IMR-90 (cell line): ENCODE measurements around the gene FGD5. TPM values are rescaled to one million over a fixed set of nuclear protein-coding genes. Genes with fewer than 3 reads are reported as not detected.

Experiments used
- ATAC-seq: fragments of 200-7000 bp; cut with Tn5 transposase; 2 replicates; pipeline ENCODE4 v1.9.1; 2020; ENCODE audit warnings: low read depth, mild to moderate bottlenecking, moderate library complexity
- BruUV-seq: library from RNA; stranded (reverse); fragments of 400-500 nt; replicated peaks from 2 replicates; lab custom pipeline; 2021; lab: Mats Ljungman, UMichigan
- CTCF ChIA-PET: fragments of 300-600 bp; formaldehyde crosslinking; extraction: SDS; loops from one replicate; lab custom pipeline; 2021; ENCODE audit warnings: antibody characterized with exemption; lab: Yijun Ruan, JAX
- POLR2A ChIA-PET: fragments of 300-600 bp; sonication (Branson Sonifier 250); formaldehyde crosslinking; loops from one replicate; lab custom pipeline; 2022; ENCODE audit warnings: antibody characterized with exemption; ENCODE audit not compliant: unreplicated experiment; lab: Charles Lee
- DNase-seq: peaks from one replicate; pipeline ENCODE4 v3.0.0; 2013
- H2AFZ ChIP-seq: replicated peaks from 2 replicates; pipeline ENCODE3; 2013; ENCODE audit warnings: low read length, mild to moderate bottlenecking; ENCODE audit not compliant: poor library complexity
- H2AK5ac ChIP-seq: 2 replicates; pipeline ENCODE4 v1.6.1; 2013; ENCODE audit warnings: low read depth, low read length, inconsistent platforms
- H2AK9ac ChIP-seq: replicated peaks from 2 replicates; pipeline ENCODE3; 2013; ENCODE audit warnings: mild to moderate bottlenecking, low read depth, low read length, moderate library complexity; ENCODE audit not compliant: poor library complexity
- H2BK120ac ChIP-seq: 2 replicates; pipeline ENCODE4 v1.6.1; 2013; ENCODE audit warnings: low read depth, low read length, inconsistent platforms
- H2BK15ac ChIP-seq: 3 replicates; pipeline ENCODE4 v1.6.1; 2013; ENCODE audit warnings: low read depth, low read length, inconsistent platforms
- H2BK20ac ChIP-seq: 2 replicates; pipeline ENCODE4 v1.6.1; 2013; ENCODE audit warnings: low read depth, mild to moderate bottlenecking, inconsistent platforms, low read length, moderate library complexity
- H2BK5ac ChIP-seq: 2 replicates; pipeline ENCODE4 v1.6.1; 2013; ENCODE audit warnings: mild to moderate bottlenecking, low read depth, low read length, inconsistent platforms; ENCODE audit not compliant: poor library complexity, severe bottlenecking
- H3K14ac ChIP-seq: replicated peaks from 2 replicates; pipeline ENCODE4 v1.6.1; 2013; ENCODE audit warnings: low read depth, low read length, inconsistent platforms
- H3K18ac ChIP-seq: 2 replicates; pipeline ENCODE4 v1.6.1; 2013; ENCODE audit warnings: low read depth, low read length, control low read depth
- H3K23ac ChIP-seq: 2 replicates; pipeline ENCODE4 v1.6.1; 2013; ENCODE audit warnings: low read depth, low read length, inconsistent platforms
- H3K27ac ChIP-seq: 2 replicates; pipeline ENCODE4 v1.5.1; 2013; ENCODE audit warnings: mild to moderate bottlenecking, control low read depth, low read length; ENCODE audit not compliant: insufficient read depth
- H3K27me3 ChIP-seq: 2 replicates; pipeline ENCODE4 v1.6.1; 2013; ENCODE audit warnings: low read length; ENCODE audit not compliant: control insufficient read depth, insufficient read depth
- H3K36me3 ChIP-seq: 2 replicates; pipeline ENCODE4 v1.6.1; 2013; ENCODE audit warnings: low read length, mixed read lengths; ENCODE audit not compliant: control insufficient read depth, insufficient read depth
- H3K4ac ChIP-seq: 2 replicates; pipeline ENCODE4 v1.6.1; 2013; ENCODE audit warnings: low read depth, low read length, inconsistent platforms
- H3K4me1 ChIP-seq: 2 replicates; pipeline ENCODE4 v1.6.1; 2013; ENCODE audit warnings: low read length, mixed read lengths; ENCODE audit not compliant: control insufficient read depth, insufficient read depth
- H3K4me2 ChIP-seq: 2 replicates; pipeline ENCODE4 v1.6.1; 2013; ENCODE audit warnings: low read depth, mild to moderate bottlenecking, control low read depth, low read length, moderate library complexity
- H3K4me3 ChIP-seq: 2 replicates; pipeline ENCODE4 v1.5.1; 2013; ENCODE audit warnings: low read depth, mild to moderate bottlenecking, control low read depth, low read length, moderate library complexity; ENCODE audit not compliant: insufficient read depth
- H3K56ac ChIP-seq: 2 replicates; pipeline ENCODE4 v1.6.1; 2013; ENCODE audit warnings: low read length, inconsistent platforms; ENCODE audit not compliant: insufficient read depth; ENCODE audit errors: extremely low read depth
- H3K79me1 ChIP-seq, 2 experiments: 2 replicates each; pipeline ENCODE4 v1.6.1; 2013; ENCODE audit warnings: low read length in 2 of 2, inconsistent platforms in 1 of 2, low read depth in 1 of 2
- H3K9ac ChIP-seq: 2 replicates; pipeline ENCODE4 v1.6.1; 2013; ENCODE audit warnings: low read depth, low read length, control low read depth
- H3K9me1 ChIP-seq: 2 replicates; pipeline ENCODE4 v1.6.1; 2013; ENCODE audit warnings: low read length, inconsistent platforms; ENCODE audit not compliant: insufficient read depth
- H3K9me3 ChIP-seq: 2 replicates; pipeline ENCODE4 v1.6.1; 2013; ENCODE audit warnings: low read length; ENCODE audit not compliant: control insufficient read depth, insufficient read depth
- H4K20me1 ChIP-seq: 2 replicates; pipeline ENCODE4 v1.6.1; 2013; ENCODE audit warnings: low read length, inconsistent platforms; ENCODE audit not compliant: insufficient read depth
- H4K5ac ChIP-seq: 2 replicates; pipeline ENCODE4 v1.6.1; 2013; ENCODE audit warnings: mild to moderate bottlenecking, low read depth, low read length, control low read depth
- H4K8ac ChIP-seq, 2 experiments: 2 replicates each; pipeline ENCODE4 v1.6.1; 2013; ENCODE audit warnings: low read depth in 2 of 2, low read length in 2 of 2, control low read depth in 1 of 2, inconsistent platforms in 1 of 2
- H4K91ac ChIP-seq: 2 replicates; pipeline ENCODE4 v1.6.1; 2013; ENCODE audit warnings: low read depth, low read length, inconsistent platforms; ENCODE audit not compliant: insufficient read depth
- BHLHE40 ChIP-seq: fragments of 150-350 bp; IDR thresholded peaks from 2 replicates; pipeline ENCODE4 v1.6.1; 2016; ENCODE audit warnings: mild to moderate bottlenecking, low read depth, low read length
- CEBPB ChIP-seq: IDR thresholded peaks from 2 replicates; pipeline ENCODE4 v1.6.1; 2012; ENCODE audit warnings: low read depth, low read length, improper control_type of control experiment
- CHD1 ChIP-seq: IDR thresholded peaks from 2 replicates; pipeline ENCODE4 v1.6.1; 2012; ENCODE audit warnings: low read depth, low read length, improper control_type of control experiment
- CTCF ChIP-seq: conservative IDR thresholded peaks from 2 replicates; pipeline ENCODE4 v1.5.1; 2012; ENCODE audit warnings: mild to moderate bottlenecking, low read depth, low read length, improper control_type of control experiment
- ELK1 ChIP-seq: fragments of 150-350 bp; IDR thresholded peaks from 2 replicates; pipeline ENCODE4 v1.6.1; 2016; ENCODE audit warnings: low read depth, mild to moderate bottlenecking, low read length, moderate library complexity, borderline replicate concordance
- FOS ChIP-seq: fragments of 150-350 bp; IDR thresholded peaks from 2 replicates; pipeline ENCODE4 v1.6.1; 2016; ENCODE audit warnings: low read depth, low read length
- MAFK ChIP-seq: IDR thresholded peaks from 2 replicates; pipeline ENCODE4 v1.6.1; 2012; ENCODE audit warnings: low read depth, low read length, improper control_type of control experiment
- MAZ ChIP-seq: IDR thresholded peaks from 2 replicates; pipeline ENCODE4 v1.6.1; 2012; ENCODE audit warnings: low read depth, mild to moderate bottlenecking, low read length, improper control_type of control experiment, moderate library complexity, borderline replicate concordance
- MXI1 ChIP-seq: IDR thresholded peaks from 2 replicates; pipeline ENCODE4 v1.6.1; 2012; ENCODE audit warnings: low read depth, mild to moderate bottlenecking, low read length, moderate library complexity, borderline replicate concordance
- NFE2L2 ChIP-seq: fragments of 150-350 bp; IDR thresholded peaks from 2 replicates; pipeline ENCODE4 v1.6.1; 2016; ENCODE audit warnings: low read depth, mild to moderate bottlenecking, low read length
- POLR2A ChIP-seq: IDR thresholded peaks from 2 replicates; pipeline ENCODE4 v1.6.1; 2012; ENCODE audit warnings: mild to moderate bottlenecking, low read depth, low read length
- RAD21 ChIP-seq: IDR thresholded peaks from 2 replicates; pipeline ENCODE4 v1.6.1; 2012; ENCODE audit warnings: low read length, improper control_type of control experiment
- RCOR1 ChIP-seq: IDR thresholded peaks from 2 replicates; pipeline ENCODE4 v1.6.1; 2012; ENCODE audit warnings: mild to moderate bottlenecking, low read length, improper control_type of control experiment; ENCODE audit not compliant: insufficient replicate concordance
- RFX5 ChIP-seq: IDR thresholded peaks from 2 replicates; pipeline ENCODE4 v1.8.0; 2012; ENCODE audit warnings: low read depth, mild to moderate bottlenecking, low read length, moderate library complexity
- SMC3 ChIP-seq: fragments of 150-350 bp; IDR thresholded peaks from 2 replicates; pipeline ENCODE4 v1.6.1; 2016; ENCODE audit warnings: low read depth, mild to moderate bottlenecking, antibody characterized with exemption, low read length, moderate library complexity
- USF2 ChIP-seq: fragments of 150-350 bp; IDR thresholded peaks from 2 replicates; pipeline ENCODE4 v1.6.1; 2017; ENCODE audit warnings: mild to moderate bottlenecking, antibody characterized with exemption, low read length, low read depth
- dilution Hi-C: fragments of 300-500 bp; cut with HindIII; formaldehyde crosslinking; loops from one replicate; pipeline ENCODE4 v1.14.3; 2018; ENCODE audit warnings: low sequenced_read_pairs; ENCODE audit not compliant: unreplicated experiment
- in situ Hi-C: fragments of 300-500 bp; cut with MboI; formaldehyde crosslinking; loops from 3 replicates; pipeline ENCODE4 v1.14.3; 2019; ENCODE audit warnings: low sequenced_read_pairs, inconsistent platforms, mixed read lengths
- intact Hi-C: fragments of 100-400 bp; cut with micrococcal nuclease; formaldehyde crosslinking; loops from 2 replicates; pipeline ENCODE4 v1.10.0; 2022
- polyA plus RNA-seq, 3 experiments: library from polyadenylated mRNA; depleted of rRNA; stranded (reverse); fragments of >200 nt; gene quantifications; 2 replicates each; pipeline ENCODE4 v1.2.3, GENCODE V29; 2012; ENCODE audit warnings: low replicate concordance in 1 of 3
- total RNA-seq: library from RNA; depleted of rRNA; stranded (reverse); fragments of >200 nt; gene quantifications from 2 replicates; pipeline ENCODE4 v1.2.3, GENCODE V29; 2012

Gene FGD5
- total and polyA plus RNA-seq, 2 of the 4 experiments (the other 2 are of a cell fraction) = not detected

- Histone ChIP-seq H3K79me1 (peaks cover 20 to 27% of the 10 kb centered on the region in 2 experiments), H4K20me1 (no peaks in the 10 kb centered on the region; the same call in 1 of the 2 replicates), H3K9me3 (no peaks in the 10 kb centered on the region), H3K4ac (no peak overlapping the region), H3K9ac (no peak overlapping the region), H3K18ac (no peak overlapping the region), H2BK5ac (no peak overlapping the region), H4K8ac (no peak overlapping the region), H2AFZ (no peak overlapping the region), H3K56ac (no peak overlapping the region), H2BK20ac (no peak overlapping the region), H3K9me1 (0 out of 2 replicates have a peak, but pooled peaks cover 6% of the 10 kb centered on the region), H4K91ac (no peak overlapping the region), H2AK5ac (no peak overlapping the region), H2AK9ac (no peak overlapping the region), H3K14ac (no peak overlapping the region), H2BK120ac (no peak overlapping the region), H3K23ac (no peak overlapping the region), H3K36me3 (peaks cover 10% of the 10 kb centered on the region), H3K4me3 (no peak overlapping the region), H3K27ac (no peak overlapping the region), H2BK15ac (no peak overlapping the region), H3K27me3 (no peaks in the 10 kb centered on the region), H3K4me2 (no peak overlapping the region), H3K4me1 (no peaks in the 10 kb centered on the region), H4K5ac (no peak overlapping the region)
- in situ Hi-C loops (loop anchor here (25.0 kb wide), 1 partner anchor 269 kb away; the partner anchor contains the start of gene CAPN7), dilution Hi-C loops (no loop called here), intact Hi-C loops (no loop called here)
- DNase-seq (no peak), ATAC-seq (no peak)
- BruUV-seq = no TSS peak
- TF ChIP-seq MAZ (no peak), RAD21 (no peak), RFX5 (no peak), CTCF (no peak), BHLHE40 (no peak), RCOR1 (no peak), NFE2L2 (no peak), SMC3 (no peak), MXI1 (no peak), FOS (no peak), CEBPB (no peak), ELK1 (no peak), USF2 (no peak), CHD1 (no peak), MAFK (no peak), POLR2A (no peak)
- CTCF ChIA-PET = interaction anchor here (0.8 to 1.7 kb wide), 2 partner anchors 17 to 23 kb away, joined by 3 to 4 read pairs; no protein-coding TSS in a partner anchor
- POLR2A ChIA-PET = no interaction called here
Measured at GRCh38 chr3:14943042-14943441, 124.3 kb downstream of the FGD5 start.
